Endothelial cell of umbilical vein (primary cell): ENCODE data around the gene HNRNPA1L2. TPM values are rescaled to one million over a fixed set of nuclear protein-coding genes. Genes with fewer than 3 reads are reported as not detected.
"Not testable (repeated sequence)": the region's sequence is repeated elsewhere in the genome, so short reads cannot be mapped to it uniquely, and the experiment has no call there.

Source experiments
- Bru-seq: library from RNA; stranded (reverse); fragments of 400-500 nt; gene quantifications from one replicate; lab custom pipeline; 2021; lab: Mats Ljungman, UMichigan
- BruChase-seq, 2 experiments: library from RNA; stranded (reverse); fragments of 400-500 nt; gene quantifications; one replicate each; lab custom pipeline; 2021; lab: Mats Ljungman, UMichigan
- BruUV-seq: library from RNA; stranded (reverse); fragments of 400-500 nt; replicated peaks from 2 replicates; lab custom pipeline; 2021; lab: Mats Ljungman, UMichigan
- CTCF ChIA-PET: fragments of 300-600, 350-600 bp; sonication (Branson Sonifier 250); formaldehyde crosslinking; loops from one replicate; lab custom pipeline; 2021; ENCODE audit warnings: antibody characterized with exemption, inconsistent platforms; lab: Charles Lee
- POLR2A ChIA-PET: fragments of 300-600, 350-600 bp; sonication (Branson Sonifier 250); formaldehyde crosslinking; loops from one replicate; lab custom pipeline; 2021; ENCODE audit warnings: antibody characterized with exemption, inconsistent platforms; lab: Charles Lee
- DNase-seq: peaks from one replicate; pipeline ENCODE4 v3.0.0-alpha.2; 2011; ENCODE audit warnings: low read depth, low spot score
- FAIRE-seq: peaks from 2 replicates; lab custom pipeline; 2011; peaks lifted over from hg19 to GRCh38; lab: Jason Lieb, UNC
- H2AFZ ChIP-seq: 2 replicates; pipeline ENCODE4 v1.6.0; 2012; ENCODE audit warnings: low read depth, low read length, control low read depth, inconsistent platforms
- H3K27ac ChIP-seq: 2 replicates; pipeline ENCODE4 v1.5.1; 2011; ENCODE audit warnings: low read depth, mild to moderate bottlenecking, control low read depth, low read length, moderate library complexity; ENCODE audit not compliant: insufficient read depth
- H3K27me3 ChIP-seq, 2 experiments: 2 replicates each; pipeline versions ENCODE4 v1.6.0 to v1.6.1; 2011; ENCODE audit warnings: low read length in 2 of 2, mixed read lengths in 1 of 2; ENCODE audit not compliant: control insufficient read depth in 2 of 2, insufficient read depth in 2 of 2
- H3K36me3 ChIP-seq, 2 experiments: 2 replicates in 1 of 2; 3 replicates in 1 of 2; pipeline ENCODE4 v1.5.1; 2011; ENCODE audit warnings: low read length in 2 of 2, mild to moderate bottlenecking in 1 of 2, moderate library complexity in 1 of 2; ENCODE audit not compliant: control insufficient read depth in 2 of 2, insufficient read depth in 2 of 2; ENCODE audit errors: extremely low read depth in 1 of 2
- H3K4me1 ChIP-seq: 3 replicates; pipeline ENCODE4 v1.5.1; 2011; ENCODE audit warnings: mild to moderate bottlenecking, low read length; ENCODE audit not compliant: control insufficient read depth, insufficient read depth; ENCODE audit errors: extremely low read depth
- H3K4me2 ChIP-seq: 2 replicates; pipeline ENCODE4 v1.6.1; 2011; ENCODE audit warnings: low read length, control low read depth, mixed read lengths; ENCODE audit not compliant: insufficient read depth
- H3K4me3 ChIP-seq, 3 experiments: fragments of 200-600 bp in 1 of 3; sonication (generic), shearing (Covaris generic) in 1 of 3; replicated peaks in 1 of 3; 2 replicates each; pipeline ENCODE4 v1.5.1; 2011 to 2016; ENCODE audit warnings: control low read depth in 3 of 3, low read length in 3 of 3, mild to moderate bottlenecking in 2 of 3, inconsistent platforms in 1 of 3, low read depth in 1 of 3, moderate library complexity in 1 of 3; ENCODE audit not compliant: insufficient read depth in 1 of 3
- H3K79me2 ChIP-seq: 2 replicates; pipeline ENCODE4 v1.6.0; 2012; ENCODE audit warnings: low read length, inconsistent platforms; ENCODE audit not compliant: control insufficient read depth, insufficient read depth
- H3K9ac ChIP-seq: replicated peaks from 2 replicates; pipeline ENCODE3; 2011; ENCODE audit warnings: low read length, control low read depth; ENCODE audit not compliant: insufficient read depth; ENCODE audit errors: extremely low read depth
- H3K9me1 ChIP-seq: replicated peaks from 3 replicates; pipeline ENCODE4 v1.6.0; 2011; ENCODE audit warnings: mild to moderate bottlenecking, low read length; ENCODE audit not compliant: control insufficient read depth, insufficient read depth; ENCODE audit errors: extremely low read depth
- H3K9me3 ChIP-seq: replicated peaks from 2 replicates; pipeline ENCODE4 v1.5.1; 2012; ENCODE audit warnings: low read length, inconsistent platforms; ENCODE audit not compliant: control insufficient read depth, insufficient read depth
- H4K20me1 ChIP-seq: replicated peaks from 2 replicates; pipeline ENCODE3; 2011; ENCODE audit warnings: mild to moderate bottlenecking, low read length; ENCODE audit not compliant: control insufficient read depth, insufficient read depth; ENCODE audit errors: extremely low read depth
- EZH2 ChIP-seq: IDR thresholded peaks from 2 replicates; pipeline ENCODE4 v1.6.1; 2012; ENCODE audit warnings: borderline replicate concordance, low read depth, mild to moderate bottlenecking, moderate library complexity, low read length, inconsistent platforms; ENCODE audit not compliant: severe bottlenecking
- FOS ChIP-seq: IDR thresholded peaks from 2 replicates; pipeline ENCODE4 v1.6.1; 2011; ENCODE audit warnings: mild to moderate bottlenecking, low read length, moderate library complexity, borderline replicate concordance; ENCODE audit not compliant: insufficient read depth
- GATA2 ChIP-seq: IDR thresholded peaks from 2 replicates; pipeline ENCODE4 v1.7.0; 2011; ENCODE audit warnings: low read depth, mild to moderate bottlenecking, moderate library complexity, mixed read lengths, low read length; ENCODE audit not compliant: insufficient read length, insufficient read depth
- JUN ChIP-seq: IDR thresholded peaks from 2 replicates; pipeline ENCODE4 v1.6.1; 2011; ENCODE audit warnings: borderline replicate concordance, low read depth; ENCODE audit not compliant: insufficient read length, insufficient read depth
- POLR2A ChIP-seq: IDR thresholded peaks from 2 replicates; pipeline ENCODE4 v1.6.1; 2012; ENCODE audit warnings: low read depth, mild to moderate bottlenecking, control low read depth, low read length
- POLR2AphosphoS5 ChIP-seq: IDR thresholded peaks from 2 replicates; pipeline ENCODE4 v1.6.1; 2012; ENCODE audit warnings: low read depth, mild to moderate bottlenecking, control low read depth, low read length, moderate library complexity; ENCODE audit not compliant: insufficient read depth
- dilution Hi-C: fragments of 300-500 bp; cut with MboI; formaldehyde crosslinking; loops from one replicate; pipeline ENCODE4 v1.15.0; 2019; ENCODE audit warnings: low sequenced_read_pairs; ENCODE audit not compliant: extremely low pct_ligation_motif_present
- intact Hi-C: fragments of 100-400 bp; cut with micrococcal nuclease; formaldehyde crosslinking; loops from one replicate; pipeline ENCODE4 v1.10.0; 2022
- long read RNA-seq: library from polyadenylated mRNA; stranded (forward); transcript quantifications from one replicate; pipeline ENCODE4 v2.0.0, GENCODE V29; 2021
- polyA minus RNA-seq, 3 experiments: library from RNA; depleted of rRNA, polyadenylated mRNA; stranded (reverse); fragments of >200 nt; gene quantifications; 1 replicate in 1 of 3; 2 replicates in 2 of 3; pipeline ENCODE4 v1.2.3, GENCODE V29; 2011
- polyA plus RNA-seq, 4 experiments: library from polyadenylated mRNA; depleted of rRNA in 3 of 4; stranded (reverse) in 3 of 4; unstranded in 1 of 4; fragments of >200 nt; gene quantifications; 2 replicates each; pipeline versions ENCODE4 v1.2.1 to v1.2.3, GENCODE V29; 2011 to 2012; ENCODE audit warnings: missing spikeins in 1 of 4
- total RNA-seq: library from RNA; stranded (reverse); gene quantifications from 2 replicates; pipeline ENCODE4 v1.2.3, GENCODE V29; 2021
- TF ChIP-seq, protein P1 (sequence below): IDR thresholded peaks from 2 replicates; pipeline ENCODE4 v1.6.1; 2011; ENCODE audit not compliant: insufficient read depth, insufficient read length
- TF ChIP-seq, protein P2 (sequence below), 2 donors: IDR thresholded peaks; 1 replicate in 1 of 2; 2 replicates in 1 of 2; pipeline ENCODE4 v1.5.1; 2011; ENCODE audit warnings: low read length in 2 of 2, mild to moderate bottlenecking in 2 of 2, moderate library complexity in 2 of 2, control low read depth in 1 of 2, inconsistent platforms in 1 of 2, low read depth in 1 of 2; ENCODE audit not compliant: insufficient read depth in 1 of 2; ENCODE audit errors: extremely low read depth in 1 of 2

Gene HNRNPA1L2
- total RNA-seq = 11.7 and 12.4 TPM in 2 replicates
- 3.7 and 5.4 TPM in 2 replicates for polyA plus RNA-seq
- polyA plus RNA-seq (2011; cell fraction: cytosol; rRNA removed) = 10.3 and 12.2 TPM in 2 replicates
- polyA plus RNA-seq (2011; cell fraction: nucleus; rRNA removed) = 35.2 and 38.3 TPM in 2 replicates
- polyA plus RNA-seq (2012) = 19.5 and 26.5 TPM in 2 replicates
- polyA minus RNA-seq = 6.2 and 7.1 TPM in 2 replicates
- 1.2 TPM for polyA minus RNA-seq (2011; cell fraction: cytosol; rRNA and poly(A)+ RNA removed)
- 9.7 and 14.2 TPM in 2 replicates for polyA minus RNA-seq (2011; cell fraction: nucleus; rRNA and poly(A)+ RNA removed)
- Bru-seq, nascent RNA = percentile 87 among the genes with signal in this experiment
- percentile 94 among the genes with signal in this experiment for BruChase-seq, experiment 1, labeled RNA remaining after a 6-hour chase
- percentile 96 among the genes with signal in this experiment for BruChase-seq, experiment 2, labeled RNA remaining after a 2-hour chase
- long read RNA-seq = 0 reads

DNA sequence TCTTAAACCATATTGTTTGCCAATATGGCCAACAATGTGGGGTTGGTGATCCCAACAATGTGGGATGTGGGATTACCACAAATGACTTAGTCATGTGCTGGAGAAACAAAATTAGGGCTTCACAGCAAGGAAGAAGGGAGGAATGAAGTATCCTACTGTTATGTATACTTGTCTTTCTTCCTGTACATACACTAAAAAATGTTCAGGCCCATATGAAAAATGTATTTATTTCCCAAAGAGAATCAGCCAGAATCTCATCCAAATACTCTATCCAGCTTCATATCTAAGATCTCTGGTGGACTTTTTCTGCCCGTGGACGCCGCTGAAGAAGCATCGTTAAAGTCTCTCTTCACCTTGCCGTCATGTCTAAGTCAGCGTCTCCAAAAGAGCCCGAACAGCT, at the start of gene HNRNPA1L2:
HNRNPA1L2 (plus strand) TSS at position 301 of the 400 bp plus-strand sequence; CDS start at position 363, 62 bp downstream.
- no peak for DNase-seq
- ChIA-PET POLR2A (no interaction called here), CTCF (interaction anchor here (1.5 kb wide), 1 partner anchor 23 kb away, joined by 3 read pairs; no protein-coding TSS in a partner anchor)
- H3K4me1 ChIP-seq = no peaks in the 10 kb centered on the region
- no peaks in the 10 kb centered on the region for H4K20me1 ChIP-seq
- no peaks in the 10 kb centered on the region for H3K27me3 ChIP-seq
- H3K4me2 ChIP-seq = no peak within 1 kb of the TSS
- intact Hi-C loops (no loop called here), dilution Hi-C loops (no loop called here)
- H3K9ac ChIP-seq = no peak within 1 kb of the TSS
- TF ChIP-seq FOS (no peak), POLR2AphosphoS5 (no peak), GATA2 (no peak), EZH2 (no peak), POLR2A (no peak), JUN (no peak)
- TF ChIP-seq, protein P1, sequence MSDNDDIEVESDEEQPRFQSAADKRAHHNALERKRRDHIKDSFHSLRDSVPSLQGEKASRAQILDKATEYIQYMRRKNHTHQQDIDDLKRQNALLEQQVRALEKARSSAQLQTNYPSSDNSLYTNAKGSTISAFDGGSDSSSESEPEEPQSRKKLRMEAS = no peak
- TF ChIP-seq, protein P2, sequence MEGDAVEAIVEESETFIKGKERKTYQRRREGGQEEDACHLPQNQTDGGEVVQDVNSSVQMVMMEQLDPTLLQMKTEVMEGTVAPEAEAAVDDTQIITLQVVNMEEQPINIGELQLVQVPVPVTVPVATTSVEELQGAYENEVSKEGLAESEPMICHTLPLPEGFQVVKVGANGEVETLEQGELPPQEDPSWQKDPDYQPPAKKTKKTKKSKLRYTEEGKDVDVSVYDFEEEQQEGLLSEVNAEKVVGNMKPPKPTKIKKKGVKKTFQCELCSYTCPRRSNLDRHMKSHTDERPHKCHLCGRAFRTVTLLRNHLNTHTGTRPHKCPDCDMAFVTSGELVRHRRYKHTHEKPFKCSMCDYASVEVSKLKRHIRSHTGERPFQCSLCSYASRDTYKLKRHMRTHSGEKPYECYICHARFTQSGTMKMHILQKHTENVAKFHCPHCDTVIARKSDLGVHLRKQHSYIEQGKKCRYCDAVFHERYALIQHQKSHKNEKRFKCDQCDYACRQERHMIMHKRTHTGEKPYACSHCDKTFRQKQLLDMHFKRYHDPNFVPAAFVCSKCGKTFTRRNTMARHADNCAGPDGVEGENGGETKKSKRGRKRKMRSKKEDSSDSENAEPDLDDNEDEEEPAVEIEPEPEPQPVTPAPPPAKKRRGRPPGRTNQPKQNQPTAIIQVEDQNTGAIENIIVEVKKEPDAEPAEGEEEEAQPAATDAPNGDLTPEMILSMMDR (IDR thresholded peaks at IDR 0.05; ENCODE audit: extremely low read depth in 1 of 2, insufficient read depth in 1 of 2, low read depth in 1 of 2, low read length in 2 of 2) = no peak
- H2AFZ ChIP-seq = no peak within 1 kb of the TSS
- H3K9me3 ChIP-seq = no peaks in the 10 kb centered on the region
- H3K79me2 ChIP-seq = no peaks in the 10 kb centered on the region
- no TSS peak for BruUV-seq
- peaks cover 7 to 8% of the 10 kb centered on the region in 2 experiments for H3K36me3 ChIP-seq
- no peak within 1 kb of the TSS for H3K27ac ChIP-seq
- no peaks in the 10 kb centered on the region for H3K9me1 ChIP-seq
- no peak within 1 kb of the TSS for H3K4me3 ChIP-seq
- FAIRE-seq = no peak

GRCh38 chr13:52593175-52593574, 49.1 kb upstream of the HNRNPA1L2 start:
- dilution Hi-C loops, BruUV-seq, H3K4me2 ChIP-seq, FAIRE-seq, POLR2A ChIA-PET, H3K27me3 ChIP-seq, H3K4me1 ChIP-seq, CTCF ChIA-PET, H3K9me1 ChIP-seq, H4K20me1 ChIP-seq, DNase-seq, H3K79me2 ChIP-seq, H3K9ac ChIP-seq, H3K9me3 ChIP-seq, H3K36me3 ChIP-seq, H2AFZ ChIP-seq, H3K27ac ChIP-seq, H3K4me3 ChIP-seq, intact Hi-C loops: not testable (repeated sequence)
